IMR-90 (cell line): ENCODE measurements around the gene GPR108. TPM values are rescaled to one million over a fixed set of nuclear protein-coding genes. Genes with fewer than 3 reads are reported as not detected.

Experiments
- polyA plus RNA-seq, 3 experiments: library from polyadenylated mRNA; depleted of rRNA; stranded (reverse); fragments of >200 nt; gene quantifications; 2 replicates each; pipeline ENCODE4 v1.2.3, GENCODE V29; 2012; ENCODE audit warnings: low replicate concordance in 1 of 3
- total RNA-seq: library from RNA; depleted of rRNA; stranded (reverse); fragments of >200 nt; gene quantifications from 2 replicates; pipeline ENCODE4 v1.2.3, GENCODE V29; 2012
- TF ChIP-seq, protein P1 (sequence below): fragments of 150-350 bp; IDR thresholded peaks from 2 replicates; pipeline ENCODE4 v1.6.1; 2016; ENCODE audit warnings: low read depth, mild to moderate bottlenecking, low read length, moderate library complexity, borderline replicate concordance

GPR108 gene
- total and polyA plus RNA-seq, 2 of the 4 experiments (the other 2 are of a cell fraction), result 28.0 to 38.9 TPM

DNA sequence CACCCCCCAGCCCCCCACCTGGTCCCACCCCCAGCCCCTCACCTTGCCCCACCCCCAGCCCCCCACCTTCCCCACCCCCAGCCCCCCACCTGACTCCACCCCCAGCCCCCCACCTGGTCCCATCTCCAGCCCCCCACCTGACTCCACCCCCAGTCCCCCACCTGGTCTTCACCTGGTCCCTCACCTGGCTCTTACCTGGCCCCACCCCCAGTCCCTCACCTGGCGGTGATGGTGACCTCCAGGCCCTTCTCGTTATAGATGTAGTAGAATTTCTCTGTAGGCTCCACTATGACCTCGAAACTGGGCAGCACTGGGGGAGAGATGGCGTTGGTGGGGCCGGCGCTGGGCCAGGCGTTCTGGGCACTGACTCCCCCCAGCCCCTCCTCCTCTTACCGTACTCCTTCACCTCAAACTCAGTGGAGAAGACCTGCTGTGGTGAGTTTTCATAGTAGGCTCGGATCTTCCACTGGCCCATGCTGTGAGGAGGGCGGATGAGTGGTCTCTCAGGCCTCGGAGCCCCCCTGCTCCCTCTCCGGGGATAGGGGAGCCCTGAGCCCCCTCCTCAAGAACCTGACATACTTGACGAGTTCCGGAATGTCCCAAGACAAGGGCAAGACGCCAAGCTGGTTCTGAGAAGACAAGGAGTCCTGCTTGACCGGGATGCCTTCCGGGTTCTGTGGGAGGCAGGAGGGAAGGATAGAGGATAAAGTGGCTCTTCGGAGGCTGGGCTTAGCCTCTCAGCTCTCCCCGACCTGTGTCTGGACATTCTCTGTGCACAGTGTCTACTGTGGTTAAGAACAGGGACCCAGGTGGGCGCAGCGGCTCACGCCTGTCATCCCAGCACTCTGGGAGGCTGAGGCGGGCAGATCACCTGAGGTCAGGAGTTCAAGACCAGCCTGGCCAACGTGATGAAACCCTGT lies 23.3 kb downstream of the GPR108 start (continued):
- TF ChIP-seq, protein P1, sequence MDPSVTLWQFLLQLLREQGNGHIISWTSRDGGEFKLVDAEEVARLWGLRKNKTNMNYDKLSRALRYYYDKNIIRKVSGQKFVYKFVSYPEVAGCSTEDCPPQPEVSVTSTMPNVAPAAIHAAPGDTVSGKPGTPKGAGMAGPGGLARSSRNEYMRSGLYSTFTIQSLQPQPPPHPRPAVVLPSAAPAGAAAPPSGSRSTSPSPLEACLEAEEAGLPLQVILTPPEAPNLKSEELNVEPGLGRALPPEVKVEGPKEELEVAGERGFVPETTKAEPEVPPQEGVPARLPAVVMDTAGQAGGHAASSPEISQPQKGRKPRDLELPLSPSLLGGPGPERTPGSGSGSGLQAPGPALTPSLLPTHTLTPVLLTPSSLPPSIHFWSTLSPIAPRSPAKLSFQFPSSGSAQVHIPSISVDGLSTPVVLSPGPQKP, result no peak
